Ectodermal cell (in vitro differentiated cells): ENCODE results near the gene CHIA. TPM values are rescaled to one million over a fixed set of nuclear protein-coding genes. Genes with fewer than 3 reads are reported as not detected.

Source experiments
- H3K27ac ChIP-seq: 2 replicates; pipeline ENCODE4 v1.7.0; 2013; ENCODE audit warnings: mild to moderate bottlenecking, low read depth, low read length; ENCODE audit not compliant: insufficient read depth, poor library complexity, severe bottlenecking
- H3K27me3 ChIP-seq: 2 replicates; pipeline ENCODE4 v1.7.0; 2013; ENCODE audit warnings: mild to moderate bottlenecking, low read length; ENCODE audit not compliant: insufficient read depth, control insufficient read depth, poor library complexity, severe bottlenecking
- H3K36me3 ChIP-seq: one replicate; pipeline ENCODE4 v1.7.0; 2013; ENCODE audit warnings: low read length; ENCODE audit not compliant: control insufficient read depth, insufficient read depth
- H3K4me1 ChIP-seq: one replicate; pipeline ENCODE4 v1.7.0; 2013; ENCODE audit warnings: low read length; ENCODE audit not compliant: control insufficient read depth, insufficient read depth
- H3K4me3 ChIP-seq: 2 replicates; pipeline ENCODE4 v1.7.0; 2013; ENCODE audit warnings: low read depth, low read length, control low read depth; ENCODE audit not compliant: insufficient read depth
- H3K9me3 ChIP-seq: 2 replicates; pipeline ENCODE4 v1.7.0; 2013; ENCODE audit warnings: mild to moderate bottlenecking, low read length, moderate library complexity; ENCODE audit not compliant: control insufficient read depth
- WGBS, 2 experiments: methylation state at CpG; one replicate each; pipeline ENCODE4 v1.1.7; 2013; ENCODE audit warnings: missing lambda C conversion rate in 2 of 2; 5-methylcytosine and 5-hydroxymethylcytosine counted together
- polyA plus RNA-seq, 4 experiments: library from polyadenylated mRNA; stranded (reverse); fragments of 50-300 nt; gene quantifications; one replicate each; pipeline ENCODE4 v1.2.3, GENCODE V29; 2013

CHIA gene
- polyA plus RNA-seq (2013, experiment 1 of 4) = not detected
- not detected for polyA plus RNA-seq (2013, experiment 2 of 4)
- not detected for polyA plus RNA-seq (2013, experiment 3 of 4)
- polyA plus RNA-seq (2013, experiment 4 of 4) = not detected

DNA sequence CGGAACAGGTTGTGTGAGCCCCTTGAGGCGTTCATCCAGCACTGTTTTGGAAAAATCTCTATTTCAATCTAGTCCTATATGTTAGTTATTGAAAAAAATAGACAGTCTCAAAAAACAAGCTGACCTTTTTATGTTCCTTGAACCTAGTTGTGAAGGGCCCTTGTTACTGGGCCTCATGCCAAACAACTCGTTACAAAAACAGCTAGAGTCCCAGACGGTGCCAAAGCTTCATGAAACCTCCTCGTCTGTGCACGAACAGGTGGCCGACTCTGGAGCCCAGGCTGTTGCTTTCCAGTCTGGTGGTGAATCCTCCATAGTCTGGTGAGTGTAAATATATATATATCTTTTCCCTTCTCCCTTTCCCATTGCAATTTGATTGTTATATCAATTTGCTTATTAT is at the start of gene CHIA:
Gene CHIA (plus strand): TSS at position 222 of the 400 bp plus-strand sequence. CDS start 19,617 bp downstream, outside the sequence.
- Histone ChIP-seq H3K9me3 (no peaks in the 10 kb centered on the region), H3K4me3 (no peak within 1 kb of the TSS), H3K27me3 (no peaks in the 10 kb centered on the region), H3K4me1 (no peaks in the 10 kb centered on the region), H3K36me3 (no peaks in the 10 kb centered on the region), H3K27ac (no peak within 1 kb of the TSS)
- 82 to 87% methylated on average over 6 to 7 of the region's 7 CpGs for WGBS, 2 experiments

DNA sequence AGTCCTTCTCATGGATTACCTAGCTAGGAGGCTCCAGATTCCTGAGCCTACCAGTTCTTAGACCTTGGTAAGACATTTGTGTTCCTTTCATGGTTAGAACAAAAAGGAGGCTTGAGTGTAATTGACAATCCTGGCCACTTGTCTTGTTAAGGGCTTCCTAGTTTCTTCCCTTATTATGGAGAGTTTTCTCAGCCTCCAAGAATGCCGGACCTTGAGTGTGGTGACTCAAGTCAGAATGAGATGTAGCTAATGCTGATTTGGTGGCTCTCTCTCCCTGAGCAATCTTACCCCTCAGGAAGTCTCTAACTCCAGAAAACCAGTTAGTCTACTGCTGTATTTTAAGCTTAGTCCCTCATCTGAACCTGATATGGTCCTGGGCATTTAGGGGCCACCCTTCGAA is 48.9 kb upstream of the CHIA start:
- Histone ChIP-seq H3K4me3 (no peak overlapping the region), H3K27me3 (no peaks in the 10 kb centered on the region), H3K9me3 (no peaks in the 10 kb centered on the region), H3K4me1 (no peaks in the 10 kb centered on the region), H3K36me3 (no peaks in the 10 kb centered on the region), H3K27ac (no peak overlapping the region)
- 90 to 96% methylated on average over 2 of the region's 2 CpGs for WGBS, 2 experiments

DNA sequence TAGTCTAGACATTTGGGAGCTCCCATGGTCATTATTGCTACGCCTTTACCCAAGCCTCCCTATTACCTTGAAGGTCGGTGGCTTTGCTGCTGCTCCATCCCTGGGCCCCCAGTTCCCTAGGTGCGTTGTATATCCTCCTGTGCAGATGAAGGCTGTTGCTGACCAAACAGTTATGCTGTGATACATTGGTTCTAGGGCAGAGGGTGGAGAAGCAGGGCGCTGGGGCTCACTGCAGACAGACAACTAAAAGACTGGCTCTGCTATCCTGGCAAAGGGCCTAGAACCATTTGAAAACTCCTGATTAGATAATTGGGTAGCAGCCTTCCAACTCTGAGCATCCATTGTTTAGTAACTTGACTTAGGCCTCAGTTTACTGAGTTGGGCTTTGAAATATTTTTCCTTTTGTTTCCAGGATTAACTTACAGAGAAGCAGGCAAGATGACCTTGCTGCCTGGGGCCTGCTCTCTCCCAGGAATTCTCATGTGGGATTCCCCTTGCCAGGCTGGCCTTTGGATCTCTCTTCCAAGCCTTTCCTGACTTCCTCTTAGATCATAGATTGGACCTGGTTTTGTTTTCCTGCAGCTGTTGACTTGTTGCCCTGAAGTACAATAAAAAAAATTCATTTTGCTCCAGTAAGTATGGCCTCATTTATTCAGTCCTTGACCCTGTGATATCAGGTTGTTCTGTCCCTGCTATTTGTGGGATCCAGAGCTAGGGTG is 47.7 kb upstream of the CHIA start:
- Histone ChIP-seq H3K27me3 (no peaks in the 10 kb centered on the region), H3K9me3 (no peaks in the 10 kb centered on the region), H3K27ac (no peak overlapping the region), H3K4me3 (no peak overlapping the region), H3K36me3 (no peaks in the 10 kb centered on the region), H3K4me1 (no peaks in the 10 kb centered on the region)
- 59 to 64% methylated on average over 4 of the region's 4 CpGs for WGBS, 2 experiments

GRCh38 chr1:111247125-111247838 is 43.4 kb upstream of the CHIA start:
- 93 to 95% methylated on average over 5 of the region's 5 CpGs for WGBS, 2 experiments
- Histone ChIP-seq H3K4me3 (no peak overlapping the region), H3K9me3 (no peaks in the 10 kb centered on the region), H3K27me3 (no peaks in the 10 kb centered on the region), H3K4me1 (peaks cover 8% of the 10 kb centered on the region), H3K36me3 (no peaks in the 10 kb centered on the region), H3K27ac (no peak overlapping the region)

DNA sequence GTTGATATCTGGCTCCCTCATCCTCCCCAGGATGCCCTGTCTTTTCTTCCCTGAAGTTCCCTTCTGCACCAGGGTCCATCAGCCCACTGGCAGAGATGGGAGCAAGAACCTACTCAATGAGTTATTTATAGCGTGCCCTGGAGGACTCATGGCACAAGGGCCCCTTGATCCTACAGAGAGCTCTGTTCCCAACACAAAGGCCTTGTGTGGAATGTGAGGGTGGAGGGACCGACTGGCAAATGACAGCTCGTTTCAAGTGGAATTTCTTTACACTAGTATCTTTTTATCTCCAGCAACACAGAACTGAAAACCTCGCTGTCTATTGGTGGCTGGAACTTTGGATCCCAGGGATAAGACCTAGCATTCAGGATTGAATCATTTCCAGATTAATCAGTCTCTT is 40.7 kb upstream of the CHIA start:
- WGBS, 2 experiments = 65 to 69% methylated on average over 4 of the region's 4 CpGs
- H3K27ac ChIP-seq = no peak overlapping the region

GRCh38 chr1:111251570-111251969 is 39.1 kb upstream of the CHIA start:
- WGBS, 2 experiments = 94 to 95% methylated on average over 8 of the region's 8 CpGs
- H3K27me3 ChIP-seq = no peaks in the 10 kb centered on the region

More for the DNA sequence above, 40.7 kb upstream of the CHIA start:
- Histone ChIP-seq H3K4me3 (no peak overlapping the region), H3K36me3 (no peaks in the 10 kb centered on the region), H3K4me1 (peaks cover 8% of the 10 kb centered on the region), H3K9me3 (no peaks in the 10 kb centered on the region), H3K27me3 (no peaks in the 10 kb centered on the region)

GRCh38 chr1:111252786-111253185 is 37.9 kb upstream of the CHIA start:
- no peak overlapping the region for H3K4me3 ChIP-seq
- 97 to 99% methylated on average over 2 of the region's 2 CpGs for WGBS, 2 experiments
- no peak overlapping the region for H3K27ac ChIP-seq
- H3K36me3 ChIP-seq = no peaks in the 10 kb centered on the region
- H3K4me1 ChIP-seq = peaks cover 8% of the 10 kb centered on the region
- no peaks in the 10 kb centered on the region for H3K27me3 ChIP-seq
- H3K9me3 ChIP-seq = no peaks in the 10 kb centered on the region

More at GRCh38 chr1:111251570-111251969, 39.1 kb upstream of the CHIA start:
- no peaks in the 10 kb centered on the region for H3K36me3 ChIP-seq
- peaks cover 8% of the 10 kb centered on the region for H3K4me1 ChIP-seq
- H3K4me3 ChIP-seq = no peak overlapping the region
- H3K9me3 ChIP-seq = no peaks in the 10 kb centered on the region
- H3K27ac ChIP-seq = no peak overlapping the region

GRCh38 chr1:111253876-111254275 is 36.8 kb upstream of the CHIA start:
- Histone ChIP-seq H3K27ac (no peak overlapping the region), H3K4me3 (no peak overlapping the region), H3K4me1 (peaks cover 8% of the 10 kb centered on the region), H3K36me3 (no peaks in the 10 kb centered on the region), H3K9me3 (no peaks in the 10 kb centered on the region), H3K27me3 (no peaks in the 10 kb centered on the region)
- whole genome bisulfite sequencing, 2 experiments = 94 to 95% methylated on average over 1 of the region's 1 CpG

DNA sequence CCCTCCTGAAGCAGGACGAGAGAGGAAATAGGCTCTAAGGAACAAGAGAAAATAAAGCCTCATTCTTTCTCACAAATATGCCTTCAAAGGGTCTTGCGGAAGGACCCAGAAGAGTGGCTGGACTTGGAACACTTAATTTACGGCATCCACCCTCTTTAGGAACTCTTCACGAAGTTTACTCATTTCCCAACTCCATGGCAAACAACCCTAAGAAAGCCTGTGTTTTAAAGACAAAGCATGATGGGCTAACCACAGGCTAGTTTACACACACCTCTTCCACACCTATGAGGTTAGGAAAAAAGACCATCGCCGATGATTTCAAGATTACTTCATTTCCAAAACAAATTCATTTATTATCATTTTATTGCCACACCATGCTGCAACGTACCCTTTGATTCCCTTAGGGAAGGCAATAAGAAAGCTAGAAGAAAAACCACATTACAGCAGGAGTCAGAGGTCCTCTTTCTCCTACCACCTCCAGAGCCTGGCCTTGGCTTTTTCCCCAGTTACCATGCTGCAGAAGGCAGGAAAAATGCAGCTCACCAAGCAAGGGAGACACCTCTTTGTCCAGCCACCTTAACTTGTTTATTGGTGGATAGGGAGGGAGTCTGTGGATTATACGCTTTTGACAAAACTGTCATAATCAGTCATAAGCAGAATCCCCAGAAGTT is 33.5 kb upstream of the CHIA start:
- H3K27me3 ChIP-seq = no peaks in the 10 kb centered on the region
- H3K9me3 ChIP-seq = no peaks in the 10 kb centered on the region
- H3K4me3 ChIP-seq = no peak overlapping the region
- no peak overlapping the region for H3K27ac ChIP-seq
- 95 to 97% methylated on average over 8 of the region's 8 CpGs for WGBS, 2 experiments
- no peaks in the 10 kb centered on the region for H3K4me1 ChIP-seq
- no peaks in the 10 kb centered on the region for H3K36me3 ChIP-seq
